NT2/D1 (cell line): ENCODE data around the gene BRAT1.

ENCODE experiments used
- SUZ12 ChIP-seq: IDR thresholded peaks from 2 replicates; pipeline ENCODE4 v1.6.1; 2011; ENCODE audit not compliant: insufficient read length, insufficient read depth; ENCODE audit errors: extremely low read depth
- ZNF274 ChIP-seq: IDR thresholded peaks from 2 replicates; pipeline ENCODE4 v1.6.1; 2011; ENCODE audit warnings: mild to moderate bottlenecking, low read depth, low read length

GRCh38 chr7:2502647-2502966 lies 52.7 kb downstream of the BRAT1 start:
- TF ChIP-seq ZNF274 (no peak), SUZ12 (no peak)
